Endothelial cell of umbilical vein (primary cell): ENCODE measurements around the gene DEFB124. TPM values are rescaled to one million over a fixed set of nuclear protein-coding genes. Genes with fewer than 3 reads are reported as not detected.
"Not testable (repeated sequence)": the region's sequence is repeated elsewhere in the genome, so short reads cannot be mapped to it uniquely, and the experiment has no call there.

ENCODE experiments used
- BruUV-seq: library from RNA; stranded (reverse); fragments of 400-500 nt; replicated peaks from 2 replicates; lab custom pipeline; 2021; lab: Mats Ljungman, UMichigan
- CTCF ChIA-PET: fragments of 300-600, 350-600 bp; sonication (Branson Sonifier 250); formaldehyde crosslinking; loops from one replicate; lab custom pipeline; 2021; ENCODE audit warnings: antibody characterized with exemption, inconsistent platforms; lab: Charles Lee
- POLR2A ChIA-PET: fragments of 300-600, 350-600 bp; sonication (Branson Sonifier 250); formaldehyde crosslinking; loops from one replicate; lab custom pipeline; 2021; ENCODE audit warnings: antibody characterized with exemption, inconsistent platforms; lab: Charles Lee
- DNase-seq: peaks from one replicate; pipeline ENCODE4 v3.0.0-alpha.2; 2011; ENCODE audit warnings: low read depth, low spot score
- FAIRE-seq: peaks from 2 replicates; lab custom pipeline; 2011; peaks lifted over from hg19 to GRCh38; lab: Jason Lieb, UNC
- H2AFZ ChIP-seq: 2 replicates; pipeline ENCODE4 v1.6.0; 2012; ENCODE audit warnings: low read depth, low read length, control low read depth, inconsistent platforms
- H3K27ac ChIP-seq: 2 replicates; pipeline ENCODE4 v1.5.1; 2011; ENCODE audit warnings: low read depth, mild to moderate bottlenecking, control low read depth, low read length, moderate library complexity; ENCODE audit not compliant: insufficient read depth
- H3K27me3 ChIP-seq, 2 experiments: 2 replicates each; pipeline versions ENCODE4 v1.6.0 to v1.6.1; 2011; ENCODE audit warnings: low read length in 2 of 2, mixed read lengths in 1 of 2; ENCODE audit not compliant: control insufficient read depth in 2 of 2, insufficient read depth in 2 of 2
- H3K36me3 ChIP-seq, 2 experiments: 2 replicates in 1 of 2; 3 replicates in 1 of 2; pipeline ENCODE4 v1.5.1; 2011; ENCODE audit warnings: low read length in 2 of 2, mild to moderate bottlenecking in 1 of 2, moderate library complexity in 1 of 2; ENCODE audit not compliant: control insufficient read depth in 2 of 2, insufficient read depth in 2 of 2; ENCODE audit errors: extremely low read depth in 1 of 2
- H3K4me1 ChIP-seq: 3 replicates; pipeline ENCODE4 v1.5.1; 2011; ENCODE audit warnings: mild to moderate bottlenecking, low read length; ENCODE audit not compliant: control insufficient read depth, insufficient read depth; ENCODE audit errors: extremely low read depth
- H3K4me2 ChIP-seq: 2 replicates; pipeline ENCODE4 v1.6.1; 2011; ENCODE audit warnings: low read length, control low read depth, mixed read lengths; ENCODE audit not compliant: insufficient read depth
- H3K4me3 ChIP-seq, 3 experiments: fragments of 200-600 bp in 1 of 3; sonication (generic), shearing (Covaris generic) in 1 of 3; replicated peaks in 1 of 3; 2 replicates each; pipeline ENCODE4 v1.5.1; 2011 to 2016; ENCODE audit warnings: control low read depth in 3 of 3, low read length in 3 of 3, mild to moderate bottlenecking in 2 of 3, inconsistent platforms in 1 of 3, low read depth in 1 of 3, moderate library complexity in 1 of 3; ENCODE audit not compliant: insufficient read depth in 1 of 3
- H3K79me2 ChIP-seq: 2 replicates; pipeline ENCODE4 v1.6.0; 2012; ENCODE audit warnings: low read length, inconsistent platforms; ENCODE audit not compliant: control insufficient read depth, insufficient read depth
- H3K9ac ChIP-seq: replicated peaks from 2 replicates; pipeline ENCODE3; 2011; ENCODE audit warnings: low read length, control low read depth; ENCODE audit not compliant: insufficient read depth; ENCODE audit errors: extremely low read depth
- H3K9me1 ChIP-seq: replicated peaks from 3 replicates; pipeline ENCODE4 v1.6.0; 2011; ENCODE audit warnings: mild to moderate bottlenecking, low read length; ENCODE audit not compliant: control insufficient read depth, insufficient read depth; ENCODE audit errors: extremely low read depth
- H3K9me3 ChIP-seq: replicated peaks from 2 replicates; pipeline ENCODE4 v1.5.1; 2012; ENCODE audit warnings: low read length, inconsistent platforms; ENCODE audit not compliant: control insufficient read depth, insufficient read depth
- H4K20me1 ChIP-seq: replicated peaks from 2 replicates; pipeline ENCODE3; 2011; ENCODE audit warnings: mild to moderate bottlenecking, low read length; ENCODE audit not compliant: control insufficient read depth, insufficient read depth; ENCODE audit errors: extremely low read depth
- dilution Hi-C: fragments of 300-500 bp; cut with MboI; formaldehyde crosslinking; loops from one replicate; pipeline ENCODE4 v1.15.0; 2019; ENCODE audit warnings: low sequenced_read_pairs; ENCODE audit not compliant: extremely low pct_ligation_motif_present
- intact Hi-C: fragments of 100-400 bp; cut with micrococcal nuclease; formaldehyde crosslinking; loops from one replicate; pipeline ENCODE4 v1.10.0; 2022
- polyA plus RNA-seq, 4 experiments: library from polyadenylated mRNA; depleted of rRNA in 3 of 4; stranded (reverse) in 3 of 4; unstranded in 1 of 4; fragments of >200 nt; gene quantifications; 2 replicates each; pipeline versions ENCODE4 v1.2.1 to v1.2.3, GENCODE V29; 2011 to 2012; ENCODE audit warnings: missing spikeins in 1 of 4
- total RNA-seq: library from RNA; stranded (reverse); gene quantifications from 2 replicates; pipeline ENCODE4 v1.2.3, GENCODE V29; 2021

DEFB124 gene
- total and polyA plus RNA-seq, 2 donors (not counting 3 experiments of a cell fraction or from before 2014, with no cell fraction given): not detected

- DNase-seq, intact Hi-C loops, H2AFZ ChIP-seq, H3K9me1 ChIP-seq, H3K4me1 ChIP-seq, H3K4me2 ChIP-seq, H3K9me3 ChIP-seq, H4K20me1 ChIP-seq, H3K9ac ChIP-seq, H3K27me3 ChIP-seq, H3K79me2 ChIP-seq, FAIRE-seq, H3K36me3 ChIP-seq, H3K27ac ChIP-seq, H3K4me3 ChIP-seq, CTCF ChIA-PET, BruUV-seq, POLR2A ChIA-PET, dilution Hi-C loops: not testable (repeated sequence)
Observed at GRCh38 chr20:31427576-31427975, 47.4 kb downstream of the DEFB124 start.

DNA sequence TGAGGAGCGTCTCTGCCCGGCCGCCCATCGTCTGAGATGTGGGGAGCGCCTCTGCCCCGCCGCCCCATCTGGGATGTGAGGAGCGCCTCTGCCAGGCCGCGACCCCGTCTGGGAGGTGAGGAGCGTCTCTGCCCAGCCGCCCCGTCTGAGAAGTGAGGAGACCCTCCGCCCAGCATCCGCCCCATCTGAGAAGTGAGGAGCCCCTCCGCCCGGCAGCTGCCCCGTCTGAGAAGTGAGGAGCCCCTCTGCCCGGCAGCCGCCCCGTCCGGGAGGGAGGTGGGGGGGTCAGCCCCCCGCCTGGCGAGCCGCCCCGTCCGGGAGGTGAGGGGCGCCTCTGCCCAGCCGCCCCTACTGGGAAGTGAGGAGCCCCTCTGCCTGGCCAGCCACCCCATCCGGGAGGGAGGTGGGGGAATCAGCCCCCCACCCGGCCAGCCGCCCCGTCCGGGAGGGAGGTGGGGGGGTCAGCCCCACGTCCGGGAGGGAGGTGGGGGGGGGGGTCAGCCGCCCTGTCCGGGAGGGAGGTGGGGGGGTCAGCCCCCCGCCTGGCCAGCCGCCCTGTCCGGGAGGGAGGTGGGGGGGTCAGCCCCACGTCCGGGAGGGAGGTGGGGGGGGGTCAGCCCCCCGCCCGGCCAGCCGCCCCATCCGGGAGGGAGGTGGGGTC, 47.9 kb downstream of the DEFB124 start:
- H3K36me3 ChIP-seq, FAIRE-seq, DNase-seq, dilution Hi-C loops, POLR2A ChIA-PET, H2AFZ ChIP-seq, H3K9me3 ChIP-seq, H3K27me3 ChIP-seq, H3K9me1 ChIP-seq, H3K79me2 ChIP-seq, H3K9ac ChIP-seq, H3K4me2 ChIP-seq, intact Hi-C loops, H3K27ac ChIP-seq, CTCF ChIA-PET, H3K4me1 ChIP-seq, H3K4me3 ChIP-seq, BruUV-seq, H4K20me1 ChIP-seq: not testable (repeated sequence)
